ENCODE measurements around the gene PCAT7.
"Not testable (repeated sequence)": the region's sequence is repeated elsewhere in the genome, so short reads cannot be mapped to it uniquely, and the experiment has no call there.

PCAT7 gene

DNA sequence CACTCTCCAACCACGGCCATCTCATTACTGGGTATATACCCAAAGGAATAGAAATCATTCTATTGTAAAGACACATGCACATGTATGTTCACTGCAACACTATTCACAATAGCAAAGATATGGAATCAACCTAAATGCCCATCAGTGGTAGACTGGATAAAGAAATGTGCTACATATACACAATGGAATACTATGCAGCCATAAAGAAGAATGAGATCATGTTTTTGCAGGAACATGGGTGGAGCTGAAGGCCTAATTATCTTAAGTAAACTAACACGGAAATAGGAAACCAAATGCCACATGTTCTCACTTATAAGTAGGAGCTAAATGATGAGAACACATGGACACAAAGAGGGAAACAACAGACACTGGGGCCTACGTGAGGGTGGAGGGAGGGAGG lies 9.4 kb downstream of the PCAT7 start:
- not testable (repeated sequence) for DNase-seq

DNA sequence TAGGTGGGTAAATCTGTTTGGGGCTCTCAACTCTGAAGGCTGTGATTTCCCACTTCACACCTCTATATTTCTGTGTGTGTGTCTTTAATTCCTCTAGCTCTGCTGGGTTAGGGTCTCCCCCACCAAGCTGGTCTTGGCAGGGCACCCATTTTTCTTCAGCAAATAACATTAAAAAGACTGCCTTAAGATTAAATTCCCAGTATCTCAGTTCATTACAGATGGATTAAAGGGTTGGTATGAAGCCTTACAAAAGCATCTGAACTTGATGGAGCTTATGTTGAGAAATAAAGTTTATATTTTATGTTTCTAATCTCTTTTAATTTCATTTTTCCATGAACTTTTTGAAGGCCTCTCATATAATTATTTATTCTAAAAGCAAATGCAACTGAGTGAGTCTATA lies 11.7 kb downstream of the PCAT7 start:
- no peak for DNase-seq

DNA sequence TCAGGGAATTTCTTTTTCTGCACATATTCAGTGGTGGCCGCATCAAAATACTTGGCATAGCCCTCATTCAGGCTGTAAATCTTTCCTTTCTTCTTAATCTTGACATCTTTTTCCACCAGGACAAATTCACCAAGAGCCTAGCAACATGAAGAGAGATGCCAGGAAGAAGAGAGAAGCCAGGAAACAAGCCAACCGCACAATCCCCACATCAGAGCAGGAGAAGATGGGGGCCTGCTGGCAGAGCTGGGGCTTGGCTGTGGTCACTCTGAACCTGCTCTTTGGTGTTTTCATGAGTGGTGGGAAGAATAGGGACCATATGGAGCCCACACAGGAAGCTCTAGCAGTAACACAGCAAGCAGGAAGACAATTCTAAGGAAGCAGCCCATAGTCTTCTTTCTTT lies 12.4 kb downstream of the PCAT7 start:
- no peak for DNase-seq

DNA sequence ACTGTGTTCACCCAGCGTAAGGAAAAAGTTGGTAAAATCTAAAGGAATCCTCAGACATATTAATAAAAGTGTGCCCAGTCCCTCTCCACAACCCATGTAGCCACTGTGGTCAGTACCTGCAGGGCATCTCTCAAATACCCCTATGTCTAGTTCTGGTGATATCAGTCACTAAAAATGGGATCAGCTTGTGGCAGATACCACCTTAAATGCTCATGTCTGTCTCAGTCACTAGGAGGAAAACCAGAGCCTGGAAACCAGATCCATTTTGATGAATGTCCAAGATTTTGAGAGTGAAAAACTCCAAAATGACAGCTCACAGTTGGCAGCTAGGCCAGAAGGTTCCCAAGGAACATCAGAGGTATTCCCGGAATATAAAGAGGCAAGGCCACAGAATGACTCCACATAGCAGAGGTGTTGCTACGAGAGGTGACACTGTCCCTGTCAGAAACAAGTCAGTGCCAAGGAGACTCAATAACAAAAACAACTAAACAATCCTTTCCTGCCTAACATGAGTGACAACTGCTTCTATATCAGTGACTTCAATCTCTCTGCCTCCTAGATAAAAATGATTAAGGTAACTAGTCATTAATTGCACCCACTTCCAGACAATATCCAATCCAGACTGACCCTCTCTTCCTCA lies 13.5 kb downstream of the PCAT7 start:
- no peak for DNase-seq

DNA sequence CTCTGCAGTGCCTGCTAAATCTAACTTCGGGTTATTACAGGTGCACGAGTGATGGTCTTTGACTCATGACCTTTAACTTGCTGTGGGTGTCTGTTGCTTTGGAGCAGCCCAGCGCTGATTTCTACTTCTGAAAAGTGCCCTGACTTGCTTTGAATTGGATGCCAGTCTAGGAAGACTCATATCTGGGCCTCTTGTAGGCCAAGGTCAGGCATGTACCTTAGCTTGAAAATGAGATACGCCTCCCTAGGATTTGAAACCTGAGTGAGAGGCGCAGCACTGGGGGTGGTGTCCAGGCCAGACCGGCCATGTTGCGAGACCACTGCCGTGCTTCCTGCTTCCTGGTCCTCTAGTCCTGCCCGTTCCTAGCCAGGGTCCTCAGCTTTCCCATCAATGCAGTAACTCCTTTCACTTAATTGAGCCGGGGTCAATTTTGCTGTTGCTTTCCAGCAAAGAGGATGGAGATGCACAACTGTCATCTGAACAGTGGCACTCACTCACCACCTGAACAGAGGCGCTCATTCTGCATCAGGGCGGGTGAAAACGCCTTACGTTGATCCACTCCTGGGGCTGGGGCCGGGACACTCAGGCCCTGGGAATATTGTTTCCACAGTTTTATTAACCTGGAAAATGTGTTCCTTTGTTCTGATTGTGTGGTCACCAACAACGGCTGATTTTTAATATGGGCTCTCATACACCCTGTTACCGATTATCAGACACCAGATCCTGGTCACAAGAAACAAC lies 14.3 kb downstream of the PCAT7 start:
- no peak for DNase-seq

DNA sequence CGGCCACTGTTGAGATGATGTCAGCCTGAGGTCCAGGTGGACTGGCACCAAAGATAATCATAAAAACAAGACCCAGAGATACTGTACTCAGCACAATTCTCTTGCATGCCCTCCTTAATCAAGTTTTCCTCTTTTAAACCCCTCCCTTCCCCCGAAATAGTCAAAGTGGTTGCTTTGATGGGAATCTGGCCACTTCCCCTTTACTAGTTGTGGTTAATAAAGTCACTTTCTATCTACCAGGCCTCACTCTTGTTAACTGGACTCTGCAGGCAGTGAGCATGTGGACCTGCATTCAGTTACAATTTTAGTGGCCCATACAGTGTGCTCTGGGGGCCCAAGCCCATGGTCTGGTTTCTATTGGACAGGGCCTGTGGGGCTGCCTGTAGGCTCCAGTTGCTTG lies 21.2 kb downstream of the PCAT7 start:
- DNase-seq: no peak

DNA sequence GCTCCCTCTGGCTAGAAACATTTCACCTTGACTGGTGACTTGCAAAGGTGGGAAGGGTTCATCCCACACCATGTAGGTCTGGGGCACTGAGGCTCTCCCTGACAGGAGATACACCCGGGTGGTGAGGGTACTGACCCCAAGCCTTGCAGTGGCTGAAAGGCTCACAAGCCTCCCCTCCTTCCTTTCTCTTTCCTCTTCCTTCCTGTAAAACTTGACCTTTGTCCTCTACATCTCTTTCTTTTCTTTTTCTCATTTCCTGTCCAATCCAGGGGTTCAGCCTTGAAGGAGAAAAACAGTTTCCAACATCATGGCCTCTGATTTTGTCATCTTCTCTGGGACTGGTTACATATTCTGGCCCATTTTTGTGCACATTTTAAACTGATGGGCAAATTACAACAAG lies 22.2 kb downstream of the PCAT7 start:
- DNase-seq: no peak

DNA sequence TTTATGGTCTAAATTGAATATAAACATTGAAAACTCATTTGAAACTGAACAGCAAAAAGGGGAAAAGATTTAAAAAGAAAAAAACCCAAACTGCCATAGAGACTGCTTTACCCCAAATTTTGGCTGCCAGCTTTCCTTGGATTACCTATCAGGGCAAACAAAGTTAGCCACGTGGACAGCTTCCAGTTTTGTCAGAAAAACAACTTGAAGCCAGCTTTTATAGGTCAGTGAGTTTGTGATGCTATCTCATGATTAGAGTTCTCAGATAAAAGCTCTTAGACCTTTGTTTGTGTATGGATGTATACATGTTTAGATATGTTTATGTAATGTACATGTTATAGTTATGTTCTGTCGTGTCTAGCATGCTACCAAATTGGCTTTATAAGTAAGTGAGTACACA lies 22.7 kb downstream of the PCAT7 start:
- DNase-seq: no peak

DNA sequence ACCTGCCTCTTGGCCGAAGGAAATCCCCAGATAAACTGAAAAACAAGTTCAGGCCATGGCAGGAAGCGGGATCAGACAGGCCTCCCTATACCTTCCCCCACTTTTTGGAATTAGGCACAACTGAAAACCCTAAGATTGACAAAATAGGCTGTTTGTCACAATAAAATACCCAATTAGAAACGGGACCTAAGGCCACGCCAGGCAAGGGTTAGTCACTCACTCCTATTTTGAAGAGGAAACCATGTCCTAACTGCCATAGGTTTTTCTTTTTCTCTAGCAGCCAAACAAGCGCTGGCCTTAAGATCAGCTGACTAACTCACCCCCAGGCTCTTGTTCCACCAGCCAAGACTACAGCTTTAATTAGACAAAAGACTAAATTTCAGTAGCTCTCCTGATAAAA lies 26.8 kb downstream of the PCAT7 start:
- DNase-seq: no peak

DNA sequence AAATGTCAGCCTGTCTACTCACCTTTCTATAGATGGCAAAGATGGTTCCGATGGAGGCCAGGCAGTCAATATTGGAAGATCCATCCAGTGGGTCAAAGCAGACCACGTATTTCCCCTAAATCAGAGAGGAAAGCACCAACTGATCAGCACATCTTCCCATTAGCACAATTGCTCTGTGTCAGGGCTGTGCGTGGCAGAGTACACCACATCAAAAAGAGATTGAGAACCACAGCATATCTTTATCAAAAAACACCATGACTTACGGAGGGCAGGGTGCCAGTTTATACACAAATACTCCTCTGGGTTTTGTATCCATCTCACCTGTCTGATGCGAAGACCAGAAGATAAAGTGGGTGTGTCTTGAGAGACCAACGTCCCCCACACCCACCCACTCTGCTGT lies 29.7 kb downstream of the PCAT7 start:
- no peak for DNase-seq

DNA sequence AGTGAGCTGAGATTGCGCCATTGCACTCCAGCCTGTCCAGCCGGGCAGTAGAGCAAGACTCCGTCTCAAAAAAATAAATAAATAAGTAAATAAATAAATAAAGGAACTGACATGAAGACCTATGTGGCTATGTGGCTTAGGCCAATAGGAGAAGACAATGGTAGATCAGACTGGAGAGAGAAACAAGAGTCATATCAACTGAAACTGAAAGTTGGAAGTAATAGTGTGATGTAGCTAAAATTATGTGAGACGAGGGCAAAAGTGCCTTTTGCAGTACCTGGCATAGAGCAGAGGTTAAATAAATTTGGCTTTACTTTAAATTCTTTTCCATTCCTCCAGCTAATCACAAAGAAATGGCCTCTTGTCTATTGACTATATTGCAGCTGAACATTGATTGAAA lies 31.4 kb downstream of the PCAT7 start:
- DNase-seq: no peak

DNA sequence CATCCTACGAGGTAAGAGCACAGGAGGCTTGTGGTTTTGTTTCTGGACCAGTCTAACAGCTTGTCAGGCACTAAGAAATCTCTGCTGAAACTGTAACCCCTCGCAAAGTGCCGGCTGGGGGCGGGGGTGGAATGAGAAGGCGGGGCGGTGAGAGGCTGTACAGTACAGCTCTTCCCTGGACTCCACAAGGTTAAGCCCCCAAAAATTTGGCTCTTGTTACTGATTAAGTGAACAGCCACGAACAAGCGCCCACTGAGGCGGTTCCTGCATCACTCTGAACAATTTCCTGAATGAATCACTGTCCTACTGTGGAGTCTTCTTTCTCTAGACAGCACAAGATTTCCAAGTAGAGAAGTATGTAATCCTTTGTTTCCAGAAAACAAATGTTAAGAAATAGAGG lies 31.9 kb downstream of the PCAT7 start:
- no peak for DNase-seq

DNA sequence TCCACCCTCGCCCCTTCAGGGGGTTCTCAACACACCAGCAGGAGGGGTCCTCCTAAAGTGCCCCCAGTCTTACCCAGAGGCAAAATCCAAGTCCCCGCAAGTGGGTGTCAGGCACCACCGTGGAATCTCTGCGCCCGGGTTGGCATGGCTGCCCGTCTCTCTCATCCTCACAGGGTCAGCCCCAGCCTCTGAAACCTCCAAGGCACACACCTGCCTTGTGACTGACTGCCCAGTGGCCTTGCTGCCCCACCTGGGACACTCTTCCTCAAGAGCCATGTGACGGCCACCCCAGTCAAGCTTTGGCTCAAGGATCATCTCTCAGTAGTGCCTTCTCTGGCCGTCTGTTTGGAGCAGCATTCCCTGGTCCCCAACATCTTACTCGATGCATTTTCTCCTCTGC lies 33.8 kb downstream of the PCAT7 start:
- DNase-seq: no peak

DNA sequence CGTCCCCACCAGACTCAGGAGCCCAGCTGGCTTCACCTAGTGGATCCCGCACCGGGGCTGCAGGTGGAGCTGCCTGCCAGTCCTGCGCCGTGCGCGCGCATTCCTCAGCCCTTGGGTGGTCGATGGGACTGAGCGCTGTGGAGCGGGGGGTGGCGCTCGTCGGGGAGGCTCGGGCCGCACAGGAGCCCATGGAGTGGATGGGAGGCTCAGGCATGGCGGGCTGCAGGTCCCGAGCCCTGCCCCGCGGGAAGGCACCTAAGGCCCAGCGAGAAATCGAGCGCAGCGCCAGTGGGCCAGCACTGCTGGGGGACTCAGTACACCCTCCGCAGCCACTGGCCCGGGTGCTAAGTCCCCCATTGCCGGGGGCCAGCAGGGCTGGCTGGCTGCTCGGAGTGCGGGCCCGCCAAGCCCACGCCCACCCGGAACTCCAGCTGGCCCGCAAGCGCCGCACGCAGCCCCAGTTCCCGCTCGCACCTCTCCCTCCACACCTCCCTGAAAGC lies 36.2 kb downstream of the PCAT7 start:
- DNase-seq: not testable (repeated sequence)

DNA sequence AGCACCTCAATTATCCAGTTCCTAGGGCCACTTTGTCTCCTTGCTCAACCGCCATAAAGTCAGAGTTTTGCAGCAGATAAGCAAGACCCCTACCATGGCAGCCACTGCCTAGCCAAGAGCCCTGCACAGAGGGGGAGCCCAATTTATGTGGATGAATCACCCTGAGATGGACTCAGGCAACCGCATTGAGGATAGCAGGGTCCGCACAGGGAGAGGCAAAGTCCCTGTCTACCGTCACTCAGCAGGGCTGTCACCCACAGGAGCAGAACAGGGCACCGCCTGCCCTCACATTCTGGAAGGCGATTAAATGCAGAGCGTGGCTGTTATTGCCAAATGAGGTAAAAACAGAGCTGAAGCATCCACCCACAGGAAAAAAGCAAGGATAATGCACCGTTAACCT lies 37.0 kb downstream of the PCAT7 start:
- DNase-seq: no peak

DNA sequence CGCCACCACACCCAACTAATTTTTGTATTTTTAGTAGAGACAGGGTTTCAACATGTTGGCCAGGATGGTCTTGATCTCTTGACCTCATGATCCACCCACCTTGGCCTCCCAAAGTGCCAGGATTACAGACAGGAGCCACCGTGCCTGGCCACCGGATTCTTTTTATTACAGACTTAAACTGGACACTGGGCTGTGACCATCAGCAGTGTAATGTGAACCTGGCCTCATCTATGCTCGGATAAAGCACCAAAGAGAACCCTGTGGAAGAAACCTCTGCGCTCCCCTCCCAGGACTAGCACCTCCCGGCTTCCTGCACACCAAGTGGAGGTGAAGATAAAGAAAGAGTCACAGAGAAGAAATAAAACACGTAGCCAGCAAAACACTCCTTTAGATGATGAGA lies 37.8 kb downstream of the PCAT7 start:
- DNase-seq: not testable (repeated sequence)

DNA sequence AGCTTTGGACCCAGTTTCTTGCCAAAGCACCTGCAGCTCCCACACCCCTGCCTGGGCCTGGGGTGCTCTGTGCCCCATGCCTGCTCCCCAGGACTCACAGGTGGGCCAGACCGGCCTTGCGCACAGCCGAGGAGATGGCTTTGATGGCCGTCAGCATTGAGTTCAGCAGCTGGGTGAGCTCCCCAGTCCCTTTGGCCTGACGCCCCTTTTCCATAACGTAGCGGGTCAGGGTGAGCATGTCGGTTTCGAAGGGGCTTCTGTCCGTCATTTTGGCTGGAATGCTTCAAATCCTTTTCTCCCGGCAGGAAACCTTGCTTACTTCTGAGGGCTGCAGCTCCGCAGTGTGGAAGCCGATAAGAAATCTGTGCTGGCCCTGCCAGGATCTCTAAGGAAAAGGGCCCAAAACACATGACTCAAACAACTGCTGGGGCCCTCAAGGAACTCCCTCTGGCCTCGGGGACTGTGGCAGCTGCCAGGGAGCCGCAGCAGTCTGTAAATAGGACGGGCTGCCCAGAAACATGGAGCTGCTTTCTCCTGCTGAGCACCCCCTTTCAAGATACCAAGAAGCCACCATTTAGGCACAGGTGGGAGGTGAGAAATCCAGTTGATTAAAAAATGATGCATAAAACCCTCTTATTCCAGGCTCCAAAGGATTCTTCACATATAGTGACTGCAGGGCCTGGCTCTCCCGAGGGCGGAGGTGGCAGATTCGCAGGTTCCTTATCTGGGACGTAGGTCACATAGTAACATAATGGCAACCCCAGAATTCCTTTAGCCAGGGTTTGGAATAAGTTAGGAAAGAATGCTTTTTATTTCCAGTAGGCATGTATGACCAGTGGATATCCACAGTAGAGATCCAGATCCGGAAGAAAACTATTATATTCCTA lies 38.8 kb downstream of the PCAT7 start, which contains the start of gene FBP2:
TSS of gene FBP2 (minus strand) at position 366 of the 887 bp plus-strand sequence. CDS start at position 268, 98 bp downstream.
- DNase-seq: no peak

DNA sequence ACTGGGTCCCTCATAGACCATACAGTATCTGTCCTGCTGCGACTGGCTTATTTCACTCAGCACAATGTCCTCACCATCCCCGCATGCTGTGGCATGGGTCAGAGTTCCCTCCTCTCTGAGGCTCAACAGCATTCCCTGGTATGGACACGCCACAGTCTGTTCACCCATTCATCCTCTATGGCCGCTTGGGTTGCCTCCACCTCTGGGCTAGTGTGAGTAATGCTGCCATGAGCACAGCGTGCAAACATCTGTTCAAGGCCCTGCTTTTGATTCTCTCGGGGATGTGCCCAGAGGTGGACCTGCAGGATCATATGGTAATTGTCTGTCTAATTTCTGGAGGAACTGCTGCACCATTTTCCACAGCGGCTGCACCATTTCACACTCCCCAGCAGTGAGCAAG lies 44.2 kb downstream of the PCAT7 start:
- no peak for DNase-seq

DNA sequence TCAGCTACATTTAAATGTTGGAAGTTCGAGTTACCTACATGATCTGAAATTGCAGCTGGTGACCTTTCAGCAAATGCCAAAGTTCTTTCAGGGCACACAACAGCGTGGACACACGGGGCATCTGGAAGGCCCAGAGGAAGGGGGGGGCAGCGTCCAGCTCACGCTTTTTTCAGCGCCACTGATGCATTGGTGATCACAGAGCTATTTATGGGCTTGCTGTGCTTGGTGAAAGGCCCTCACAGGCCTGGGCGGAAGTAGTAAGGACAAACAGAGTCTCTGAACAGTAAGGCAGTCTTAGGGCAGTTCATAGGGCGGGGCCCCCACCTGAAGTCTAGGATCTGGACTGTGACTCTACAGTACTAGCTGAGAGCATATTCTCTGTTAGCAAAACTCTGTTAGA lies 45.4 kb downstream of the PCAT7 start:
- no peak for DNase-seq

DNA sequence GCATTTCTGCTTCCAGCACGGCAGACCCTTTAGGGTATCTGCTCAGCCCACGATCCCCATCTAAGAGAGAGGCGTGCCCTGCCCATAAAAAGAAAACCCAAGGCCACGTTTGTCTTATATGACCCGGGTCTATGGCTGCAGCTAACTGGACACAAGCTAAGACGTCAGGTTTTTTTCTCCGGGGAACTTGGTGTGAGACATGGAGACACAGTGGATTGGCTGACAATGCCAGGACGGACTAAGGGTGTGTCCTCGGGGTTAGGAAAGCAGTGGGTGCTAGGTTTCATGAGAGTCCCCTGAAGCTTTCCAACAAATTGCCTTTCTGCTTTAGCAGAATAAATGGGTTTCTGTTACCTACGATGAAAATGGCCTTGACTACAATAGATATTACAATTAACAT lies 45.8 kb downstream of the PCAT7 start:
- no peak for DNase-seq

DNA sequence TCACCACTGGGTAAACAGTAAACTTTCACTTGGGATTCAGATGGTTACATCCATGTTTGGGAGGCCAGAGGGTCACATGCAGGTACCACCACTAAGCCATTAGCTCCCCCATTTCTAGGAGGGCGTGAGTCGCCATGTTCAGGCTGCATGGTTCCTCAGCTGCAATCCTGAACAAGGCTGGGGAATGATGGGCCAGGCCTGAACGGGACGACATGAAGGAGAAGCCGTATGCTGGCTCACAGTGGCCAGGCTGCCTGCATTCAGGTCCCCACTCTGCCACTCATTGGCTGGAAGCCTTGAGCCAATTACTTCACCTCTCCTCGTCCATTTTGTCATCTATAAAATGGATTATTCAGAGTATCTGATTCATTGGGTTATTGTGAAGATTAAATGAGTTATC lies 47.8 kb downstream of the PCAT7 start:
- DNase-seq: no peak

DNA sequence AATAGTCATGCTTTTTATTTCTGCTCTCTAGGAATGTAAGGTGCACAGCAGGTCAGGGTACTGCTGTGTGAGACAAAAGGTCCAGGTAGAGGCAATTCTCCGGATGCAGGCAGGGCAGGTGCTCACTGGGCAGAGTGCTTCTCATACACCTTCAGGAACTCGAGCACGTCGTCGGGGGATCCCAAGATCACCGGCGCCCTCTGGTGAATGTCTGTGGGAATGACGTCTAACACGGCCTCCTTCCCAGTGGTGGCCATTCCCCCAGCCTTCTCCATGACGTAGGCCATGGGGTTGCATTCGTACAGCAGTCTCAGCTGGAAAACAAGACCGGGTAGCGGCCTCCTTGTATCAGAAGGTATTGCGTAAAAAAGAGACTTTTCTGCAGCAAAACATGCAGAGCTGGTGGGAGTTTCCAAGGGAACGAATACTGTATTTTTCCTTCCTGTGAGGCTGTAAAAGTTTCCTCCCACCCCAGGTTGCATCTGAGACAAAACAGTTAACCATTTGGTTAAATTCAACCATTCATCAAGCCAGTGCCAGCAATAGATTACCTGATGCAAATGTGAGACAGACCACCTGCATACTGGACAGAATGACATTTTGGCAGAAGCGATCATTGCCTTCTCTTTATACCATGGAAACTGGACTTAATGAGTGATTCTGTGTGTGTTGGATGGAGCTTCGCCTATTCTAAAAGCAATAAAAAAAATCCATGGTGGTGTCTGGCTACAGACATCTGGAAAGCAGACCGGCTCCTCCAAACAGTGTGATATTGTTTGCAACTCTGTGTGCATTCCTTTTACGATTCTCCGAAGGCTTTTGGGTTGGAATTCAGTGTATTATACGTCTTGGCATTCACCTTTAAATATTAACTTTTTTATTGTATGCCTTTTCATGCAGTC lies 48.6 kb downstream of the PCAT7 start:
- peak; percentile 50 for DNase-seq

All from CD4-positive, alpha-beta T cell treated with Interferon gamma for 1 hour (primary cell).